ENCODE measurements around the gene MICA. TPM values are rescaled to one million over a fixed set of nuclear protein-coding genes. Genes with fewer than 3 reads are reported as not detected.
A peak's percentile ranks its signal among the peaks of the same experiment; 100 is the strongest.

Gene MICA
- total and polyA plus RNA-seq, 5 donors from 2014 or later, result 6.4 to 15.9 (median 7.7) TPM

GRCh38 chr6:31357886-31358285 lies 45.5 kb upstream of the MICA start:
- ATAC-seq (ENCODE audit: low read depth in 2 of 2), result no peak
- peaks cover 45% of the 10 kb centered on the region for H3K4me1 ChIP-seq (ENCODE audit: control insufficient read depth, insufficient read depth, low read length, poor library complexity, severe bottlenecking)
- no peaks in the 10 kb centered on the region for H3K9me3 ChIP-seq (ENCODE audit: control insufficient read depth in 2 of 2, low read length in 2 of 2)
- peak overlapping the region; percentile 98 for H3K27ac ChIP-seq (ENCODE audit: insufficient read depth, low read length, poor library complexity, severe bottlenecking)
- Mint-ChIP-seq H3K27me3 (peaks cover 18% of the 10 kb centered on the region), H3K36me3 (peaks cover 33% of the 10 kb centered on the region), H3K4me3 (peak overlapping the region; percentile 96 to 100 (median 100)), H3K9me3 (peaks cover 0 to 10% (median 0%) of the 10 kb centered on the region in 7 donors), H3K4me1 (peaks cover 12 to 61% (median 50%) of the 10 kb centered on the region in 4 donors), H3K27ac (peak overlapping the region; percentile 99 to 100 (median 100))
- peak overlapping the region; percentile 87 for H3K4me3 ChIP-seq (ENCODE audit: low read depth, low read length)
- DNase-seq, result peak in 1 of 3 donors; percentile 28
- H3K36me3 ChIP-seq (ENCODE audit: control insufficient read depth, insufficient read depth, low read length), result peaks cover 28% of the 10 kb centered on the region
- no peaks in the 10 kb centered on the region for H3K27me3 ChIP-seq (ENCODE audit: control insufficient read depth, insufficient read depth, low read length)

- Histone ChIP-seq H3K27ac (ENCODE audit: insufficient read depth, low read length, poor library complexity, severe bottlenecking) (peak overlapping the region; percentile 98), H3K4me3 (ENCODE audit: low read depth, low read length) (peak overlapping the region; percentile 87), H3K9me3 (ENCODE audit: control insufficient read depth in 2 of 2, low read length in 2 of 2) (no peaks in the 10 kb centered on the region), H3K27me3 (ENCODE audit: control insufficient read depth, insufficient read depth, low read length) (no peaks in the 10 kb centered on the region), H3K36me3 (ENCODE audit: control insufficient read depth, insufficient read depth, low read length) (peaks cover 27% of the 10 kb centered on the region), H3K4me1 (ENCODE audit: control insufficient read depth, insufficient read depth, low read length, poor library complexity, severe bottlenecking) (peaks cover 41% of the 10 kb centered on the region)
- Mint-ChIP-seq H3K27me3 (peaks cover 18% of the 10 kb centered on the region), H3K27ac (peak overlapping the region; percentile 99 to 100 (median 100)), H3K36me3 (peaks cover 29% of the 10 kb centered on the region), H3K9me3 (peaks cover 0 to 10% (median 0%) of the 10 kb centered on the region in 7 donors), H3K4me1 (peaks cover 12 to 59% (median 47%) of the 10 kb centered on the region in 4 donors), H3K4me3 (peak overlapping the region; percentile 96 to 100 (median 100))
- no peak for ATAC-seq (ENCODE audit: low read depth in 2 of 2)
- peak in 1 of 3 donors; percentile 30 for DNase-seq
Observed at GRCh38 chr6:31358302-31358701, 45.1 kb upstream of the MICA start.

GRCh38 chr6:31359581-31359980 lies 43.8 kb upstream of the MICA start:
- H3K27me3 Mint-ChIP-seq, result peaks cover 18% of the 10 kb centered on the region
- peaks cover 16% of the 10 kb centered on the region for H3K36me3 Mint-ChIP-seq
- Histone ChIP-seq H3K4me3 (ENCODE audit: low read depth, low read length) (no peak overlapping the region), H3K4me1 (ENCODE audit: control insufficient read depth, insufficient read depth, low read length, poor library complexity, severe bottlenecking) (peaks cover 29% of the 10 kb centered on the region), H3K27ac (ENCODE audit: insufficient read depth, low read length, poor library complexity, severe bottlenecking) (no peak overlapping the region), H3K27me3 (ENCODE audit: control insufficient read depth, insufficient read depth, low read length) (no peaks in the 10 kb centered on the region), H3K36me3 (ENCODE audit: control insufficient read depth, insufficient read depth, low read length) (peaks cover 15% of the 10 kb centered on the region), H3K9me3 (ENCODE audit: control insufficient read depth in 2 of 2, low read length in 2 of 2) (no peaks in the 10 kb centered on the region)
- H3K27ac Mint-ChIP-seq, result peak overlapping the region in 2 of 3 donors; percentile 15 to 88
- ATAC-seq (ENCODE audit: low read depth in 2 of 2) (no peak), DNase-seq (no peak)
- H3K4me1 Mint-ChIP-seq, result peaks cover 20 to 54% (median 43%) of the 10 kb centered on the region in 4 donors
- peak overlapping the region; percentile 4 to 72 (median 37) for H3K4me3 Mint-ChIP-seq
- peaks cover 0 to 7% (median 0%) of the 10 kb centered on the region in 7 donors for H3K9me3 Mint-ChIP-seq

- H3K27ac Mint-ChIP-seq, result no peak overlapping the region
- Histone ChIP-seq H3K27me3 (ENCODE audit: control insufficient read depth, insufficient read depth, low read length) (peaks cover 3% of the 10 kb centered on the region), H3K4me3 (ENCODE audit: low read depth, low read length) (no peak overlapping the region), H3K9me3 (ENCODE audit: control insufficient read depth in 2 of 2, low read length in 2 of 2) (no peaks in the 10 kb centered on the region), H3K4me1 (ENCODE audit: control insufficient read depth, insufficient read depth, low read length, poor library complexity, severe bottlenecking) (peaks cover 24% of the 10 kb centered on the region), H3K36me3 (ENCODE audit: control insufficient read depth, insufficient read depth, low read length) (no peaks in the 10 kb centered on the region), H3K27ac (ENCODE audit: insufficient read depth, low read length, poor library complexity, severe bottlenecking) (no peak overlapping the region)
- H3K4me3 Mint-ChIP-seq, result peak overlapping the region in 1 of 4 donors; percentile 72
- no peaks in the 10 kb centered on the region for H3K36me3 Mint-ChIP-seq
- H3K9me3 Mint-ChIP-seq, result peaks cover 0 to 7% (median 0%) of the 10 kb centered on the region in 7 donors
- DNase-seq (no peak), ATAC-seq (ENCODE audit: low read depth in 2 of 2) (no peak)
- H3K4me1 Mint-ChIP-seq, result peaks cover 24 to 52% (median 41%) of the 10 kb centered on the region in 4 donors
- H3K27me3 Mint-ChIP-seq, result peaks cover 25% of the 10 kb centered on the region
Observed at GRCh38 chr6:31362751-31363150, 40.6 kb upstream of the MICA start.

- Histone ChIP-seq H3K9me3 (ENCODE audit: control insufficient read depth in 2 of 2, low read length in 2 of 2) (no peaks in the 10 kb centered on the region), H3K36me3 (ENCODE audit: control insufficient read depth, insufficient read depth, low read length) (no peaks in the 10 kb centered on the region), H3K4me1 (ENCODE audit: control insufficient read depth, insufficient read depth, low read length, poor library complexity, severe bottlenecking) (peaks cover 14% of the 10 kb centered on the region), H3K4me3 (ENCODE audit: low read depth, low read length) (no peak overlapping the region), H3K27ac (ENCODE audit: insufficient read depth, low read length, poor library complexity, severe bottlenecking) (no peak overlapping the region), H3K27me3 (ENCODE audit: control insufficient read depth, insufficient read depth, low read length) (peaks cover 8% of the 10 kb centered on the region)
- H3K4me1 Mint-ChIP-seq, result peaks cover 18 to 42% (median 31%) of the 10 kb centered on the region in 4 donors
- peaks cover 0 to 7% (median 0%) of the 10 kb centered on the region in 7 donors for H3K9me3 Mint-ChIP-seq
- H3K4me3 Mint-ChIP-seq, result peak overlapping the region in 1 of 4 donors; percentile 9
- peak in 1 of 3 donors; percentile 17 for DNase-seq
- ATAC-seq (ENCODE audit: low read depth in 2 of 2), result peak in 1 of 2 donors; percentile 49
- H3K27me3 Mint-ChIP-seq, result peaks cover 34% of the 10 kb centered on the region
- H3K27ac Mint-ChIP-seq, result peak overlapping the region in 1 of 3 donors; percentile 32
- no peaks in the 10 kb centered on the region for H3K36me3 Mint-ChIP-seq
Observed at GRCh38 chr6:31363811-31364210, 39.6 kb upstream of the MICA start.

GRCh38 chr6:31365864-31366263 lies 37.5 kb upstream of the MICA start:
- ATAC-seq (ENCODE audit: low read depth in 2 of 2), result no peak

GRCh38 chr6:31366693-31367470 lies 36.5 kb upstream of the MICA start:
- Mint-ChIP-seq H3K27me3 (peaks cover 52% of the 10 kb centered on the region), H3K27ac (peak overlapping the region; percentile 56 to 93 (median 88)), H3K4me3 (peak overlapping the region; percentile 51 to 90 (median 71)), H3K4me1 (peaks cover 10 to 23% (median 16%) of the 10 kb centered on the region in 4 donors), H3K9me3 (peaks cover 0 to 2% (median 0%) of the 10 kb centered on the region in 7 donors), H3K36me3 (no peaks in the 10 kb centered on the region)
- peaks cover 12% of the 10 kb centered on the region for H3K27me3 ChIP-seq (ENCODE audit: control insufficient read depth, insufficient read depth, low read length)
- DNase-seq (peak; percentile 81 to 88 (median 86)), ATAC-seq (ENCODE audit: low read depth in 2 of 2) (peak; percentile 93 to 95)
- H3K27ac ChIP-seq (ENCODE audit: insufficient read depth, low read length, poor library complexity, severe bottlenecking), result peak overlapping the region; percentile 28
- H3K4me3 ChIP-seq (ENCODE audit: low read depth, low read length), result peak overlapping the region; percentile 75
- no peaks in the 10 kb centered on the region for H3K36me3 ChIP-seq (ENCODE audit: control insufficient read depth, insufficient read depth, low read length)
- H3K4me1 ChIP-seq (ENCODE audit: control insufficient read depth, insufficient read depth, low read length, poor library complexity, severe bottlenecking), result peaks cover 8% of the 10 kb centered on the region
- peaks cover 0 to 3% of the 10 kb centered on the region in 2 experiments for H3K9me3 ChIP-seq (ENCODE audit: control insufficient read depth in 2 of 2, low read length in 2 of 2)

More at GRCh38 chr6:31365864-31366263, 37.5 kb upstream of the MICA start:
- Mint-ChIP-seq H3K4me3 (peak overlapping the region in 2 of 4 donors; percentile 19 to 86), H3K27ac (peak overlapping the region in 1 of 3 donors; percentile 56), H3K27me3 (peaks cover 52% of the 10 kb centered on the region), H3K9me3 (peaks cover 0 to 4% (median 0%) of the 10 kb centered on the region in 7 donors), H3K4me1 (peaks cover 10 to 25% (median 18%) of the 10 kb centered on the region in 4 donors), H3K36me3 (no peaks in the 10 kb centered on the region)
- H3K4me1 ChIP-seq (ENCODE audit: control insufficient read depth, insufficient read depth, low read length, poor library complexity, severe bottlenecking), result peaks cover 8% of the 10 kb centered on the region
- no peak for DNase-seq
- H3K9me3 ChIP-seq (ENCODE audit: control insufficient read depth in 2 of 2, low read length in 2 of 2), result no peaks in the 10 kb centered on the region
- H3K27ac ChIP-seq (ENCODE audit: insufficient read depth, low read length, poor library complexity, severe bottlenecking), result no peak overlapping the region
- H3K36me3 ChIP-seq (ENCODE audit: control insufficient read depth, insufficient read depth, low read length), result no peaks in the 10 kb centered on the region
- peaks cover 12% of the 10 kb centered on the region for H3K27me3 ChIP-seq (ENCODE audit: control insufficient read depth, insufficient read depth, low read length)
- H3K4me3 ChIP-seq (ENCODE audit: low read depth, low read length), result no peak overlapping the region
